GM18511 (cell line): Measurements from ENCODE around the gene SLC25A19.
A peak's percentile ranks its signal among the peaks of the same experiment; 100 is the strongest.

Experiments
- ATAC-seq: cut with Tn5 transposase; IDR thresholded peaks from one replicate; pipeline ENCODE4 v1.9.1; 2021; ENCODE audit warnings: mild to moderate bottlenecking, moderate library complexity; ENCODE audit not compliant: unreplicated experiment

The SLC25A19 gene

GRCh38 chr17:75289115-75289831 lies at the start of gene SLC25A19:
TSS of gene SLC25A19 (minus strand) at chr17:75289433. CDS start at chr17:75286764, 2,669 bp downstream.
- ATAC-seq = peak; percentile 95

DNA sequence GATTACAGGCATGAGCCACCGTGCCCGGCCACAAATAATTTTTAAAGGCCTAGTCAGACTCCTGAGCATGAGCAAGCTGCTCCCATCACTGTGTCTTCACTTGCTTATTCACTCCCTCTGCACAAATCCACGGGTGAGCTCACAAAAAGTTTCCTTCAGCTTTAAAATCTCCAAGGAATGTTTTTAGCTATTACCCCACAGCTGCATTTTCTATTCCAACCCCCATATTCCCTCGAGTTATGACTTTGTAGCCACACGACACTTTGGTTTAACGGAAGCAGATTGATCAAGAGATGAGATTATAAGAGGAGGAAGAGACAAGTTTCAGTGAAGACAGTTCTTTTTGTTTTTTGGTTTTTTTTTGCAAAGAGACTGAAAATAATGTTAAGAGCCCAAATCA lies 49.1 kb upstream of the SLC25A19 start:
- ATAC-seq = no peak

- no peak for ATAC-seq
Measured at GRCh38 chr17:75335315-75335714, 46.1 kb upstream of the SLC25A19 start.

GRCh38 chr17:75334723-75335122 lies 45.5 kb upstream of the SLC25A19 start:
- no peak for ATAC-seq

GRCh38 chr17:75331671-75332070 lies 42.4 kb upstream of the SLC25A19 start:
- ATAC-seq = no peak

GRCh38 chr17:75327757-75328156 lies 38.5 kb upstream of the SLC25A19 start:
- no peak for ATAC-seq

DNA sequence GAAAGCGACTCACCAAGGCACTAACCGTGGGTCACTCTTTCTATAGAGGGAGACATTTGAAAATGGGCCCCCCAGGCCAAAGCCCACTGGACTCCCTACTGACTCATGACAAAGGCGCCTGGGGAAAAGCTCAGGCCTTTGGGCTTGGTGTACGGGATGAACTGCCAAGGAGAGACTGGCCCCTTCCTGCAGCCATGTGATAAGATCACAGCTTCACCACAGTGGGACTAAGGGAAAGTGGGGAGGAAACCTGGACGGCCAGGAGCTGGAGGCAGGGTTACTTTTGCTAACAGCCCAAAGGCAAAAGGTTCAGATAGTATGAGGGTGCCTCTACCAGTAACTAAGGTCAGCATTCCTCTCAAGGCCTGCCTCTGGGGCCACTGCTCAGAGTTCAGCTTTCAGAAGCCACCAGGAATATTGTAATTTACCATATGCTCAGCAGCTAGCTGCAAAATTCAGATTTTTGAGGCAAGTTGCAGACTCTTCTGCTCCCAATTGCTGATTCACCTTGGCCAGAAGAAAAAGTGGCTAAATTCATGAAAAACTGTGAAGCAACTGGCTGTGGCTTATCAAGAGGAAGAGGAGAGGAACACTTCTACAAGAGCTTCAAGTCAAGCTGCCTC lies 37.1 kb upstream of the SLC25A19 start:
- no peak for ATAC-seq

DNA sequence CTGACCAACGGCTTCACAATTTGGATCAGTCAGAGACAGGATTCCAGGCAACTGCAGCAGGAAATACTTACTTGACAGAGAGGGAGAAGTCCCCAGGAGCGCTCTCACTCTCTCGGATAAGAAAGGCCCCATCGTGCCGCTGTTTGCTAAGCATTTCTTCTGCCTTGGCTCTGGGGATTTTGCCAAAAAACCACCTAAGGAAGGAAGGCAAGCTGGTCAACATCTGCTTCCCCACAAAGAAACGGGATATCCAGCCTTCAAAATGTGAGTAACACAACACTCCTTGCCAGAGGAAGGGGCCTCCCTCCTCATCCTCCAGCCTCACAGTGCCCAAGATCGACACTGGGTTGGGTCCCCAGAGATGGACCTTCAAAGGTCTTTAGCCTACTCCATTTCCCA lies 36.6 kb upstream of the SLC25A19 start:
- ATAC-seq = no peak

DNA sequence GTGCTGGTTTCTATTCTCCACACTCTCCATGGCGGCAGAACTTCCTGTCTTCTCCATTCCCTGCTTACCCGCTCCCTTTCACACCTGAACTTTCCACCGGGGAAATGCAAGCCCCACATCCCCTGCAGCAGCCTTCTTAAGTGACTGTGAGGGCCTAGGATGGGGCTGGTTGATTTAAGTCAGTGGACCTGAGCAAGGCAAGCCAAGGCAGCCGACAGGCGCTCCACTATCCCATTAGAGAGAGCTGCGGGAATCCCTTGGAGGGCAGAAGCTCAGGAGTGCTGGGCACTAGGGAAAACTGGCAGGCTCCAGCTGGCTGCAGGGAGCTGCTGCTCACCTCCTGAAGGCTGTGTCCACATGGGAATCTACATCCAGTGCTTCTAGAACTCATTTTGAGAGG lies 36.1 kb upstream of the SLC25A19 start:
- ATAC-seq = no peak

DNA sequence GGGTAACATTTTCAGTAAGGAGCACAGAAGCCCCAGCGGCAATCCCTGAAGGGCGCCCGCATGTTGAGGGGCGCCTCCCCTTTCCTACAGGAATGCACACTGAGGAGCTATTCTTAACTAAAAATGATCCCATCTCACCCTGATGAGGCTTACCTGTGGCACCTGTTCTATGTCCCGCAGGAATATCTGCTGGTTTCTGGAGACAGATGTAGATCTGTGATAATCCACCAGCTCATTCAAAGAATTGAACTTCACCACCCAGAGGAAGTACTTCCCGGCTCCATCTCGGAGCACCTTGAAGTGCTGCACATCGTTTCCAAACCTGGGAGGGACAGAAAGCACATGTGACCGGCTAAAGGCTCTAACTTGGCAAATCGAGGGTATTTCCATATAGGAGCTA lies 32.3 kb upstream of the SLC25A19 start:
- ATAC-seq = no peak

GRCh38 chr17:75319904-75320691 lies 30.9 kb upstream of the SLC25A19 start:
- ATAC-seq = peak; percentile 61

DNA sequence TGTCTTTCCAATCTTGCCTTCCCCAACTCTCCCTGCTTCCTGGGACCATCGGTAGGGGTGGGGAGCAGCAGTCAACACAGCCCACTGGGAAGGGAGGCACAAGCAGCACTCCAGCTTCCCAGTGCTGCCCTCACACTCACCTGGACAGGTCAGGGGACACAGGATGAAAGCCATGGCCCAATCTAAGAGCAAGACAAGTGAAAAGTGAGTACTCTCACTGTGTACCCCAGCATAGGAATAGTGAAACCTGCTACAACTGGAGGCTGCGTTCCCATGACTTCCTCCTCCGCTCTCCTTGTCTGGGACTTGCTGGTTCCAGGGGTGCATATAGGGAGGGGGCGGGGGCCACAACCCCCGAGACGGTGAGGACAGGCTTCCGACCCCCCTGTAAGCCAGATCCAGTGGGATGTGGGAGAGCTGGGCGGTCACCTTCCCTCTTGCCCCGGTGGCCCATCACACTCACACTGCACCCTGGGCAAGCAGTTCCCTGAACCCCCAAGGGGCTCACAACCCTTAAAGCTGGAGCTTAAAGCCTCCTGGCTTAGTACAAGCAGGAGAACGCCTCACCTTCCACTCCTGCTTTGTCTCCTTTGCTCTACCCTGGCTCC lies 29.5 kb upstream of the SLC25A19 start:
- no peak for ATAC-seq

DNA sequence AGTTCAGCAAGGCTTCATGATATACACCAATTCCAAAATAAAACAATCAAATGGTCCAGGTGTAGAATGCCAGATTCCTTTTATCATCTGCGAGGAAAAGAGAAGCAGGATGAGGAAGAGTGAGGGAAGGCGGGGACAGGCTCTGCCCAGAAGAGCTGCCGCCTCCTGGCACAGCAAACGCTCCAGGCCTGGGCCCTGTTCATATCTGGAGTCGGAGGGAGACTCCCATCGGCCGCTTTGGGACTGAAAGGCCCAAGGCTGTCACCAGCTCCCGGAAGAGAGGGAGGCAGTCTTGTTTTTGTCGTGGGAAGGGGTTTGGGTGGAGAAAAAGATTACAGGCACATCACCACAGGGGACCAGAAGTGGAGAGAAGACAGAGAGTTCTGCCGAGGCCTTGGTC lies 29.0 kb upstream of the SLC25A19 start:
- no peak for ATAC-seq

GRCh38 chr17:75317671-75318070 lies 28.4 kb upstream of the SLC25A19 start:
- no peak for ATAC-seq

GRCh38 chr17:75316253-75316652 lies 27.0 kb upstream of the SLC25A19 start:
- no peak for ATAC-seq

DNA sequence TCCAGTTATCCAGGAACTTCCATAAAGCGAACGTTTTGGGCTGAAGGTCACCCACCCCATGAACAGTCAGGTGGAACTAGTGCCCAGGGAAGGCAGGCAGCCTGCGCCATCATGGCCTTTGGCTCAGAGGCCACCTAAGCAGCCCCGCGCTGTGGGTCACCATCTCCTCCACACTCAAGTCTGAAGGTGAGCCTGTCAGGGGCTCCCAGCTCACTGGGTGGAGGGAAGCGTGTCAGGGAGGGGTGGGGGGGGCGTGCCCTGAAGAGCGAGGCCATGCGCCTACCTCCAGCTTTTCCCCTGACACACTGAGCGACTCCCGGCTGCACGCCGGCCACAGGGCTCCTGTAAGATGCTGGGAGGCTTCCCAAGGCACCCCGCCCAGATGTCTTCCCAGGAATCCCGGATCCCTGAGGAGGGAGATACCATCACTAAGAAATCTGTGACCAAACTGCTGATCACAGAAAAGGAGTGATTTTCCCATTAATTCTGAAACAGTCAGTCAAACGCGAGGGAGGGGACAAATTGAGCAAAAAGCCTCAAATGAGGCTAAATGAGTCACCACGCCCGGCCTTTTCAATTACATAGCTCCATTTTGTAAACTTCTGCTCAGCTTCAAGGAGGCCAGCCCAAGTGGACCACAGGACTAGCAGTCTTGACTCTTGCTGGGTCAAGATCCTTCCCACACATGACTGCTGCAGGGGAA lies 26.5 kb upstream of the SLC25A19 start:
- no peak for ATAC-seq

DNA sequence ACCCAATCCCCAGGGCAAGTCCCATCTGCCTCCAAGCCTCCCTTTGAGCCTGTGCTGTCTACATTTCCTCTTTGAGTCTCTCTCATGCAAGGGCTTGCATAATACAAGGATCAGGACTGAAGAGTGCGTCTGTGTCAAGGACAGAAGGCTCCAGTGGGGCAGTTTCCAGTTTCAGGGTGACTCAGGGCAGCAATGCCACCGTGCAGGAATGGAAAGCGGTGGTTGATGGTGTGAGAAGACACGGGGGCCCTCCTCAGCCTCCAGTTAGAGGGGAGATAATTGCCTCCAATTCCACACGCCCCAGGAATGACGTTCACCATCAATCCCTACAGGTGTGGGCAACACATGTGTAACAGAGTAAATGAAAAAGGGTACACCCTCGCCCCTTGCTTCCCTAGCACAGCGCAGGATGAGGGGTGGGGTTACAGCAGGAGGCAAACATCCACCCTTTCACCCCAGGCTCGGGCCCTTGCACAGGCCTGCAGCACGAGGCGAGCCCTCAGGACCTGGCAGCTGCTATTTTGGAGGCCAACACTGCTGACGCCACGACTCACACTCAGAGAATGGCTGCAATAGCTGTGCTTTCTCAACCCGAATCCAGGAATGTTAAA lies 24.8 kb upstream of the SLC25A19 start:
- ATAC-seq = peak; percentile 56

- no peak for ATAC-seq
Measured at GRCh38 chr17:75308732-75309629, 19.7 kb upstream of the SLC25A19 start.

DNA sequence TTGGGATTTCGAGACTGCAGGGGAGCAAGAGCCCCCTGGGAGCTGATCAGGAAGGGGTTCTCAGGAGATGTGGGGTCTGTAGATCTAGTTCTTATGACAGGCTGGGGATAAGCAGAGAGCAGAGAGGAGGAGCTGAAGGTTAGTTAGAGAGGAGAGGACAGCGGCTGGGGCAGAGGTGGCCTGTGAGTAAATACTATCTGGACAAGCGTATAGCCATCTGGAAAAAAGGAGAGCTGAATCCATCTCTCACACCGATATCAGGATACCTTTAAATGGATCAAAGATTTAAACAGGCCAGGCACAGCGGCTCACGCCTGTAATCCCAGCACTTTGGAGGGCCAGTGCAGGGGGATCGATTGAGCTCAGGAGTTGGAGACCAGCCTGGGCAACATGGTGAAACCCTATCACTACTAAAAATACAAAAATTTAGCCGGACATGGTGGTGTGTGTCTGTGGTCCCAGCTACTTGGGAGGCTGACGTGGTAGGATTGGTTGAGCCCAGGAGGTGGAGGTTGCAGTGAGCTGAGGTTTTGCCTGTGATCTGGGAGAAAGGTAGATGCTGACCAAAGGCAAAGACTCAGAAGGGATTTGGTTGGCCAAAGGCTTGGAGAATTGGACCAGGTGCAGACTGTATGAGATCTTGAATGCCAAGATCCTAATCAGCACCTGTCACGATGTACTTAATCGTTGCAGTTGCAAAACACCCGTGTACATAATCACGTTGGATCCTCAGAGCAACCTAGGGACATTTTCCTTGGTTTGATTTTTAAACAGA lies 18.9 kb upstream of the SLC25A19 start:
- no peak for ATAC-seq
